Prostate gland (tissue), 2 donors: ENCODE data around the gene HBB.

Source experiments
- CTCF ChIP-seq, 4 experiments: fragments of 200-600 bp in 2 of 4; fragments of 450-650 bp in 2 of 4; sonication (generic) in 2 of 4; IDR thresholded peaks; 1 replicate in 3 of 4; 2 replicates in 1 of 4; pipeline ENCODE4 v1.5.1; 2016 to 2019; ENCODE audit warnings: antibody characterized with exemption in 4 of 4, mild to moderate bottlenecking in 2 of 4, moderate library complexity in 2 of 4
- POLR2A ChIP-seq: fragments of 450-650 bp; IDR thresholded peaks from one replicate; pipeline ENCODE4 v1.6.1; 2016; ENCODE audit warnings: antibody characterized with exemption, mild to moderate bottlenecking
- POLR2AphosphoS5 ChIP-seq: sonication (generic); formaldehyde crosslinking; IDR thresholded peaks from one replicate; pipeline ENCODE4 v1.6.1; 2017; ENCODE audit warnings: antibody characterized with exemption

- TF ChIP-seq CTCF (IDR thresholded peaks at IDR 0.05) (no peak), POLR2A (no peak), POLR2AphosphoS5 (no peak)
Observed at GRCh38 chr11:5226732-5227310, at the start of gene HBB.
